Fibroblast of skin of back (primary cell): ENCODE measurements around the gene SPRYD7. TPM values are rescaled to one million over a fixed set of nuclear protein-coding genes. Genes with fewer than 3 reads are reported as not detected.
A peak's percentile ranks its signal among the peaks of the same experiment; 100 is the strongest.
"Not testable (repeated sequence)": the region's sequence is repeated elsewhere in the genome, so short reads cannot be mapped to it uniquely, and the experiment has no call there.

Experiments used
- DNase-seq: peaks from one replicate; pipeline ENCODE4 v3.0.0-alpha.2; 2013
- polyA plus RNA-seq, 2 experiments: library from polyadenylated mRNA; unstranded; fragments of 120-200 nt; gene quantifications; one replicate each; pipeline ENCODE4 v1.2.1, GENCODE V29; 2013; ENCODE audit not compliant: insufficient read length in 2 of 2

The SPRYD7 gene, protein sequence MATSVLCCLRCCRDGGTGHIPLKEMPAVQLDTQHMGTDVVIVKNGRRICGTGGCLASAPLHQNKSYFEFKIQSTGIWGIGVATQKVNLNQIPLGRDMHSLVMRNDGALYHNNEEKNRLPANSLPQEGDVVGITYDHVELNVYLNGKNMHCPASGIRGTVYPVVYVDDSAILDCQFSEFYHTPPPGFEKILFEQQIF
- polyA plus RNA-seq (2013, experiment 1 of 2; ENCODE audit: insufficient read length): 13.9 TPM
- polyA plus RNA-seq (2013, experiment 2 of 2; ENCODE audit: insufficient read length): 15.0 TPM

GRCh38 chr13:49936075-49936967, at the start of gene SPRYD7:
TSS of gene SPRYD7 (minus strand) at chr13:49936340. CDS start at chr13:49936235, 105 bp downstream.
- peak; percentile 98 for DNase-seq

- no peak for DNase-seq
Measured at GRCh38 chr13:49985129-49985528, 49.0 kb upstream of the SPRYD7 start.

DNA sequence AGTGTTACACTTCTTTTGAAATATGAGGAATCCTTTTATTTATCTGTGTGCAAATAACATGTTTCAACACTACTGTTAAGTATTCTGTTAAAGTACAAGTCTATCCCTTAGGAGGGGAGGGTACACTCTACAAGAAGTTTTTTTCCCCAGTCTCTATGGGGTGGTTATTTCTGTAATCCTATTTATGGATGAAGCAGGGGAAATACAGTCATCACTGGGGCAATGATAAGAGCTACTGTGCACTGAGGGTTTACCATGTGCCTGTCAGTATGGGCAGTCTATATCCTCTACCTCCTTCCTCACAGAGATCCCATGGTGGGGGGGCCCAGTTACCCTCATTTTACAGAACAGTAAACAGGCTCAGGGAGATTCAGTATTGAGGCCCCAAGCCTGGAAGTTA, 44.1 kb upstream of the SPRYD7 start:
- DNase-seq: no peak

DNA sequence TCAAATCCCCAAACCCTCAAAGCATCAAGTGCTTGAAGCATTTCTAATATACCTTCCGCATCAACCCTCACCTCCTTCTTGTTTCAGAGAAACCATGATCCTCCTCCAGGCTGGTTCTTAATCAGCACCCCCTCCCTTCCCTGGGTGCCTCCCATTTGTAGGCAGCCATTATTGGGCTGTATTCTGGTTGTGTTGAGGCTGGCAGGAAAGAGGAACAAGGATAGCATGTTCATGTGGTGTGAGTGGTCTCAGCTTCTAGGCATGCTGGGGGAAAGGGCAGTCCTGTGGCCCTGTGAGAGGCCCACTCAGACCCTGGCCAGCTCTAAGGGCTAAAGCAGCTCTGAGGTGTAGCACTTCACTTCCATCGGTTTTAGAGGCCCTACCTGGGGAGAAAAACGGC, 41.9 kb upstream of the SPRYD7 start:
- DNase-seq: no peak

DNA sequence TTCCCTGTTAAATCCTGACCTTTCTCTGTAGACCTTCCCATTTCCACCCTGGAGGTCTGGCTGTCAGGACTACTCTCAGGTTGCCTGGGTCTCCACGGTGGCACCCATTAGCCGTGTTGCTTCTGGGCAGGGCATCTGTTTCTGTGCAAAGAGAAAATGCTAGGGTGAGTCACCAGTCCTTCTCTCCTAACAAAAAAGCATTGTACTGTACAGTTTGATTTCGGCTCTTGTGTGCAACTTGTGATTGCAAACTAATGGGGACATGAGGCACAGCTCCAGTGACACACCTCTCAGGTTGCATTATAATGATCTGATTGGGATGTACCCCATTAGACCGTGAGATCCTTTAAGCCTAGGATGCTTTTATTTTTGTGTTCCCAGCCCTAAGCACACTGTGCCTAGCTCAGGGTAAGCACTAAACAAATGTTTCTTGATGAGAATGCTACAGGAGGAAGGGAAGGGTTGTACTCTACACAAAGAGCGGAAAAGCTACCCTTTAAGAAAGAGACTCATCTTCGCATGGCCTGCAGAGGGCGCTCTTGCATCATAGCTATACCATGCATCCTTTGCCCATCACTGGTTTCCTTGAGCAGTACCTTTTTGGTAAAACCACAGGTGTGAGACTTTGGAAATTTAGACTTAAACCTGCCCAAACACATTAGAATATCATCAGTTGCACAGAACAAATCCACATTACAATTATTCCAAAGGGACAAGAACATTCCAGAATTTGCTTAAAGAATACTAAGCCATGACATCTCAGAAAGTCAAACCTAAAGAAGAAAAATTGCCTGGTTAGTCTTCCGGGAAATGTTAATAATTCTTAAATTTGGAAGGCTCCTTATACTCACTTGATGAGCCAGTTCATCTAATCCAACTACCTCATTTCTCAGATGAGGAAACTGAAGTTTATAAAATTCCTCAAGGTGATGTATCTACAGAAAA, 40.4 kb upstream of the SPRYD7 start:
- DNase-seq: peak; percentile 58

GRCh38 chr13:49975826-49976225, 39.7 kb upstream of the SPRYD7 start:
- DNase-seq: no peak

DNA sequence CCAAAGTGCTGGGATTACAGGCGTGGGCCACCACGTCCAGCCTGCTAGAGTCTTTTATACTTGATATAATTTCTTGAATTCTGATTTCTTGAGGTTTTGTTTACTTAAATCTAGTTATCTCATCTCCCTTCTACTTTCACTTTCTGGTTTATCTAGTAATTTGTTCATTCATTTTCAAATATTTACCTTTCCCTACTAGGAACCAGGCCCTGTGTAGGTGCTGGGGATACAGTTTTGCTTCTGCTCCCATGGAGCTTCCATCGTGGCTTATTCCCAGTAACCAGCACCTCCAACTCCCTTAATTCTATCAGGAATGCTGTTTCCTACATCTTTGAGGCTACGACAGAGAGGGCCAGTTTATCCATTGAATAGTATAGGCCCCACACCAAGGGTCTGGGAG, 36.6 kb upstream of the SPRYD7 start:
- DNase-seq: no peak

DNA sequence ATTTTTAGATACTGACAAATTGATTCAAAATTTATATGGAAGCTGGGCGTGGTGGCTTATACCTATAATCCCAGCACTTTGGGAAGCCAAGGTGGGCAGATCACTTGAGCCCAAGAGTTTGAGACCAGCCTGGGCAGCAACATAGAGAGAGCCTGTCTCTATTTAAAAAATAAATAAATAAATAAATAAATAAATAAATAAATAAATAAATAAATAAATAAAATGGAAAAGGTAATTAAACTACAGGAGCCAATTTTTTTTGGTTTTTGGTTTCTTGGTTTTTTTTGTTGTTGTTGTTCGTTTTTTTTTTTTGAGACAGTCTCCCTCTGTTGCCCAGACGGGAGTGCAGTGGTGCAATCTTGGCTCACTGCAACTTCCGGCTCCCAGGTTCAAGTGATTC, 31.3 kb upstream of the SPRYD7 start:
- DNase-seq: no peak

- no peak for DNase-seq
Measured at GRCh38 chr13:49958321-49958720, 22.2 kb upstream of the SPRYD7 start.

- no peak for DNase-seq
Measured at GRCh38 chr13:49956131-49956530, 20.0 kb upstream of the SPRYD7 start.

DNA sequence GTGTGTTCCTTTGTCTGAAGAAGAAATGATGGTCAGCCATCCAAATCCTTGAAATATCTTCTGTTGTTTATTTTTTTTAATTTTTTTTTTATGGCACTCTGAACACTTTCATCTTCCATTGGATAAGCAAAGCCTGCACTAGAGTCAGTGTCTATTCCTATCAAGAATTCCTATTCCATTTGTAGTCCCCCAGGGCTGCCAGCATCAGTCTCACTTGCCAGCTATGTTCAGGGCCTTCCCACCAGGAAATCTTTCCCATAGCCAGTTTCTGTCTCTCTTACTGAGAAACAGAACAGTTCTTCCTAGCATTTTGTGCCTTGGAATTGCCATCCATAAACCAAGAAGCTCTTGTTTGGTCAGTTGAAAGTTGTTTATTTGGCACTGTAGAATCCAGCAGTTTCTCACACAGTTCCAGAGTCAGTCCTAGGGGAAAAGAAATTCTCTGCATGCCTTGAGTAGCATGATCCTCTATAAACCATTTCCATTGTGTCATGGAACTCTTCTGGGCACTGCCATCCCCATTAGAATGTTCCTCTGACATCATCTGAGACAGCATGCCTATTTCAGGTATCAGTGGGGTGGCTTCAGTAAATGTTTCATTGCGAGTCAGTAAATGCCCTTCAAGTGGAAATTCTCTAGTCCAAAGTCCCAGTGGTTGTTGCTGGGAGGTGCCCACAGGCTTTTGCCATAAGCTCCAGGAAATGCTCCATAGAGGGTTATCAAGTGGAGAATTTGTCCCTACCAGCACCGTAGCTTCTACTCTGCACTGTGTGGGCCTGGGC, 18.7 kb upstream of the SPRYD7 start:
- peak; percentile 40 for DNase-seq

DNA sequence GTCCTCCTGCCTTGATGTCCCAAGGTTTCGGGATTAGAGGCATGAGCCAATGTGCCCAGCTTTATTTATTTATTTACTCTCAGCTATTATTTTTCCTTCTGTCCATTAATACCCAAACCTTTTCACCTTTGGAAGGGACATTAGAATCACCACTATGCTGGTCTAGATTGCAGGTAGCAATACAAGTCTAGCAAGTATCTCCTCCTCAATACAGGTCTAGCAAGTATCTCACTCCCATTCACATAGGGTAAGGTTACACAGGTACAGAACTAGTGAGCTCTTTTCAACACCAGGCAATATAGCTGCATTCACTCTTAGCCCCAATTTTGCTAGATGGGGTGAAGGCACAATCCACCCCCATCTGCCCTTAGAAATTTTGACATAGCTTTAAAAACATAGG, 17.4 kb upstream of the SPRYD7 start:
- DNase-seq: no peak

- no peak for DNase-seq
Measured at GRCh38 chr13:49951754-49952535, 15.8 kb upstream of the SPRYD7 start.

- not testable (repeated sequence) for DNase-seq
Measured at GRCh38 chr13:49948777-49949270, 12.7 kb upstream of the SPRYD7 start.

- DNase-seq: no peak
Measured at GRCh38 chr13:49939321-49939720, 3.2 kb upstream of the SPRYD7 start.

- DNase-seq: no peak
Measured at GRCh38 chr13:49938921-49939320, 2.8 kb upstream of the SPRYD7 start.

- DNase-seq: no peak
Measured at GRCh38 chr13:49938314-49938713, 2.2 kb upstream of the SPRYD7 start.

- no peak for DNase-seq
Measured at GRCh38 chr13:49936968-49937273, 781 bp upstream of the SPRYD7 start.

- DNase-seq: peak; percentile 84
Measured at GRCh38 chr13:49935171-49936074, 717 bp downstream of the SPRYD7 start.

- no peak for DNase-seq
Measured at GRCh38 chr13:49933511-49933910, 2.6 kb downstream of the SPRYD7 start.
